ENCODE results near the gene BRI3. TPM values are rescaled to one million over a fixed set of nuclear protein-coding genes. Genes with fewer than 3 reads are reported as not detected.

BRI3 gene
- 530 TPM for total RNA-seq
- long read RNA-seq, transcript BRI3-201 (3 exons, 780 nt), result major isoform, 42 of 72 reads
- long read RNA-seq, partial matches to known transcripts, result 4 of 72 reads
- long read RNA-seq, other reads (novel, unspliced or antisense), result 24 of 72 reads

- peak within 1 kb of the TSS; percentile 88 for H3K4me3 ChIP-seq
- DNase-seq (peak; percentile 96), ATAC-seq (peak; percentile 73)
- H3K4me1 ChIP-seq, result peaks cover 43% of the 10 kb centered on the region
- peak within 1 kb of the TSS; percentile 96 for H3K27ac ChIP-seq
- H3K27me3 ChIP-seq, result no peaks in the 10 kb centered on the region
- peaks cover 13% of the 10 kb centered on the region for H3K36me3 ChIP-seq
- no peaks in the 10 kb centered on the region for H3K9me3 ChIP-seq
- intact Hi-C loops (cut with DNase I), result no loop called here
- TF ChIP-seq CTCF (IDR thresholded peaks at IDR 0.05), result no peak
Measured at GRCh38 chr7:98280791-98281756, at the start of gene BRI3. Gene BRI3 (plus strand): TSS chr7:98281686. CDS start chr7:98281796, 110 bp downstream.

GRCh38 chr7:98232263-98232585, 49.3 kb upstream of the BRI3 start:
- intact Hi-C loops (cut with DNase I), result no loop called here
- H3K36me3 ChIP-seq, result peaks cover 44% of the 10 kb centered on the region
- H3K9me3 ChIP-seq, result no peaks in the 10 kb centered on the region

GRCh38 chr7:98232799-98233198, 48.7 kb upstream of the BRI3 start:
- DNase-seq, result no peak
- no peaks in the 10 kb centered on the region for H3K27me3 ChIP-seq
- ATAC-seq, result no peak
- H3K4me1 ChIP-seq, result no peaks in the 10 kb centered on the region
- intact Hi-C loops (cut with DNase I), result no loop called here
- no peak overlapping the region for H3K4me3 ChIP-seq
- no peak overlapping the region for H3K27ac ChIP-seq
- peaks cover 39% of the 10 kb centered on the region for H3K36me3 ChIP-seq
- H3K9me3 ChIP-seq, result no peaks in the 10 kb centered on the region
- no peak for TF ChIP-seq CTCF (IDR thresholded peaks at IDR 0.05)

More at GRCh38 chr7:98232263-98232585, 49.3 kb upstream of the BRI3 start:
- no peaks in the 10 kb centered on the region for H3K4me1 ChIP-seq
- no peak overlapping the region for H3K27ac ChIP-seq
- H3K27me3 ChIP-seq, result no peaks in the 10 kb centered on the region
- no peak for TF ChIP-seq CTCF (IDR thresholded peaks at IDR 0.05)
- DNase-seq (no peak), ATAC-seq (no peak)
- no peak overlapping the region for H3K4me3 ChIP-seq

GRCh38 chr7:98233219-98234070, 48.0 kb upstream of the BRI3 start:
- H3K4me1 ChIP-seq, result no peaks in the 10 kb centered on the region
- no peak for DNase-seq
- intact Hi-C loops (cut with DNase I), result no loop called here

More at GRCh38 chr7:98233219-98234070, 48.0 kb upstream of the BRI3 start:
- Histone ChIP-seq H3K4me3 (no peak overlapping the region), H3K36me3 (peaks cover 38% of the 10 kb centered on the region), H3K27me3 (no peaks in the 10 kb centered on the region), H3K27ac (no peak overlapping the region), H3K9me3 (no peaks in the 10 kb centered on the region)
- no peak for TF ChIP-seq CTCF (IDR thresholded peaks at IDR 0.05)
- ATAC-seq, result no peak
